Calu3 (cell line): ENCODE measurements around the gene MLH3. TPM values are rescaled to one million over a fixed set of nuclear protein-coding genes. Genes with fewer than 3 reads are reported as not detected.

Experiments
- BruUV-seq: library from RNA; stranded (reverse); fragments of 400-500 nt; replicated peaks from 2 replicates; lab custom pipeline; 2021; lab: Mats Ljungman, UMichigan
- CTCF ChIA-PET: fragments of 300-600 bp; sonication (Branson Sonifier 250); formaldehyde crosslinking; loops from one replicate; lab custom pipeline; 2022; ENCODE audit warnings: antibody characterized with exemption; lab: Charles Lee
- DNase-seq: peaks from one replicate; pipeline ENCODE4 v3.0.0; 2022
- H3K27ac Mint-ChIP-seq: one replicate; pipeline ENCODE4 v1.8.0; 2022; ENCODE audit warnings: mixed read lengths; ENCODE audit not compliant: unreplicated experiment
- H3K27me3 Mint-ChIP-seq: one replicate; pipeline ENCODE4 v1.8.0; 2022; ENCODE audit warnings: mixed read lengths; ENCODE audit not compliant: unreplicated experiment
- H3K36me3 Mint-ChIP-seq: one replicate; pipeline ENCODE4 v1.8.0; 2022; ENCODE audit warnings: mild to moderate bottlenecking, moderate library complexity, mixed read lengths; ENCODE audit not compliant: insufficient read depth, unreplicated experiment
- H3K4me1 Mint-ChIP-seq: one replicate; pipeline ENCODE4 v1.8.0; 2022; ENCODE audit warnings: mild to moderate bottlenecking, low read depth, mixed read lengths; ENCODE audit not compliant: unreplicated experiment
- H3K4me3 Mint-ChIP-seq: one replicate; pipeline ENCODE4 v1.8.0; 2022; ENCODE audit warnings: mild to moderate bottlenecking, low read depth, moderate library complexity, mixed read lengths; ENCODE audit not compliant: unreplicated experiment
- H3K9me3 Mint-ChIP-seq: one replicate; pipeline ENCODE4 v1.8.0; 2022; ENCODE audit warnings: low read depth, mixed read lengths; ENCODE audit not compliant: unreplicated experiment
- intact Hi-C: fragments of 100-400 bp; cut with micrococcal nuclease; formaldehyde crosslinking; loops from one replicate; pipeline ENCODE4 v1.10.0; 2022; ENCODE audit not compliant: unreplicated experiment
- total RNA-seq: library from RNA; stranded (reverse); gene quantifications from 2 replicates; pipeline ENCODE4 v1.2.3, GENCODE V29; 2022
- TF ChIP-seq, protein P1 (sequence below): fragments of 200-600 bp; IDR thresholded peaks from one replicate; pipeline ENCODE4 v1.8.0; 2022; ENCODE audit warnings: antibody characterized with exemption; ENCODE audit not compliant: unreplicated experiment

MLH3 gene
- total RNA-seq, 1 experiment from 2014 or later = 24.7 TPM

DNA sequence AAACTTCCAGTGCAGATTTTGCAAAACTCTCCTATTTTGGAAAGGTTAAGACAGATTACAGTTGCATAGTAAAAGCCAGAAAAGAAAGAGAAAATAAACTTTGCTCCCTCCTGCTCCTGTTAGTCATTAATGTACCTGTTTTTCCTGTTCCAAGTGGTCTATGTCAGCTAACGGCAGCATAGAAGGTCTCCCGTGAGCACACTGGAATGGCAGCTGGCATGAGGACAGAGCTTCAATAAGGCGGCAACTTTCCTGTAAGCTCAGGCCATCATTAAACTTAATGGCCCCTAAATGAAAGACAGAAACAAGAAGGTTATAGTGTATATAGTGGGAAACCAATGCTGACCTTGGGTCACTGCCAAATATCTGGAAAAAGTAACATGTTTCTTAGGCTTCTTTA, 32.6 kb downstream of the MLH3 start:
- peak overlapping the region; percentile 33 for H3K27ac Mint-ChIP-seq
- no peaks in the 10 kb centered on the region for H3K27me3 Mint-ChIP-seq
- CTCF ChIA-PET = interaction anchor here (0.7 to 1.3 kb wide), 5 partner anchors 16 to 73 kb away, joined by 3 to 4 read pairs (median 4); partner anchors contain the start of genes ACYP1 and EIF2B2
- BruUV-seq = no TSS peak
- intact Hi-C loops = no loop called here
- TF ChIP-seq, protein P1, sequence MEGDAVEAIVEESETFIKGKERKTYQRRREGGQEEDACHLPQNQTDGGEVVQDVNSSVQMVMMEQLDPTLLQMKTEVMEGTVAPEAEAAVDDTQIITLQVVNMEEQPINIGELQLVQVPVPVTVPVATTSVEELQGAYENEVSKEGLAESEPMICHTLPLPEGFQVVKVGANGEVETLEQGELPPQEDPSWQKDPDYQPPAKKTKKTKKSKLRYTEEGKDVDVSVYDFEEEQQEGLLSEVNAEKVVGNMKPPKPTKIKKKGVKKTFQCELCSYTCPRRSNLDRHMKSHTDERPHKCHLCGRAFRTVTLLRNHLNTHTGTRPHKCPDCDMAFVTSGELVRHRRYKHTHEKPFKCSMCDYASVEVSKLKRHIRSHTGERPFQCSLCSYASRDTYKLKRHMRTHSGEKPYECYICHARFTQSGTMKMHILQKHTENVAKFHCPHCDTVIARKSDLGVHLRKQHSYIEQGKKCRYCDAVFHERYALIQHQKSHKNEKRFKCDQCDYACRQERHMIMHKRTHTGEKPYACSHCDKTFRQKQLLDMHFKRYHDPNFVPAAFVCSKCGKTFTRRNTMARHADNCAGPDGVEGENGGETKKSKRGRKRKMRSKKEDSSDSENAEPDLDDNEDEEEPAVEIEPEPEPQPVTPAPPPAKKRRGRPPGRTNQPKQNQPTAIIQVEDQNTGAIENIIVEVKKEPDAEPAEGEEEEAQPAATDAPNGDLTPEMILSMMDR = no peak
- H3K9me3 Mint-ChIP-seq = no peaks in the 10 kb centered on the region
- peaks cover 34% of the 10 kb centered on the region for H3K36me3 Mint-ChIP-seq
- peaks cover 14% of the 10 kb centered on the region for H3K4me1 Mint-ChIP-seq
- DNase-seq = peak; percentile 50
- H3K4me3 Mint-ChIP-seq = peak overlapping the region; percentile 46

DNA sequence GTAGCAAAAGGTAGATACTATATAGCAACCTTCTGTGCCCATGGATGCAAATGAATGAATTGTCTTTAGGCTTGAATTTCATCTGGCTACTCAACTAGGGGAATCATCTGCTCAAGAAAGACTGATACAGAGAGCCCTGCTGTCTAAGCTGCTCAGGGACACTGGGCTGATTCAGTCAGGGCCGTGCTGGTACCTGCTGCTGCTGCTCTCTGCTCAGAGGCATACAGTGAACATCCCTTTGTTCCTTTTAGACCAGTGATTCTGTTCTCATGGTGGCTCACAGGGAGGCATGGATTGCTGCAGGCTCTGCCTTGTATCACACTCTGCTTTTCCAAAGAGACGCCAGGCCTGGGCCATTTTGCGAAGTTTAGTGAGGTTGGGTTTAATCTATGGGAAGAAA, 34.5 kb downstream of the MLH3 start:
- H3K4me3 Mint-ChIP-seq = no peak overlapping the region
- no peaks in the 10 kb centered on the region for H3K27me3 Mint-ChIP-seq
- CTCF ChIA-PET = no interaction called here
- TF ChIP-seq, protein P1 = no peak
- H3K27ac Mint-ChIP-seq = no peak overlapping the region
- intact Hi-C loops = no loop called here
- DNase-seq = no peak
- H3K4me1 Mint-ChIP-seq = peaks cover 14% of the 10 kb centered on the region
- H3K9me3 Mint-ChIP-seq = no peaks in the 10 kb centered on the region
- BruUV-seq = no TSS peak
- peaks cover 27% of the 10 kb centered on the region for H3K36me3 Mint-ChIP-seq

DNA sequence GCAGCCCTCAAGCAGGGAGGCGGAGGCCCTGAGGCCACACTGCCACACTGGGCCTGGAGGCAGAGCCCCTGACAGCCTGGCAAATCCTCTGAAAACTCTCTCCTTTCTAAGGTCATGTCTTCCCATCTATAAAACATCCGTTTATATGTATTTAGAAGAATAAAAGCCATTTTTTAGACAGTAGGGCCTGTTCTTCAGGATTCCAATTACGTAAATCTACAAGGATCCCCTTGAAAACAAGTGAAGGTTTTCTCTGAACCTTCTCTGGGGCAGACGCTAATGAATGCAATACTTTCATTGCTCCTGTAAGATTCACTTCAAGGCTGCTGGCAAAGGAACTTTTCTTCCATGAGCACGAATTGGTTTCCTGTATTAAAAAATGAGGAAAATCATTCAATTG, 35.8 kb downstream of the MLH3 start:
- H3K27me3 Mint-ChIP-seq = no peaks in the 10 kb centered on the region
- H3K4me3 Mint-ChIP-seq = no peak overlapping the region
- no TSS peak for BruUV-seq
- TF ChIP-seq, protein P1 = no peak
- peaks cover 13% of the 10 kb centered on the region for H3K4me1 Mint-ChIP-seq
- CTCF ChIA-PET = no interaction called here
- peaks cover 27% of the 10 kb centered on the region for H3K36me3 Mint-ChIP-seq
- no peak overlapping the region for H3K27ac Mint-ChIP-seq
- DNase-seq = no peak
- H3K9me3 Mint-ChIP-seq = no peaks in the 10 kb centered on the region
- intact Hi-C loops = no loop called here

DNA sequence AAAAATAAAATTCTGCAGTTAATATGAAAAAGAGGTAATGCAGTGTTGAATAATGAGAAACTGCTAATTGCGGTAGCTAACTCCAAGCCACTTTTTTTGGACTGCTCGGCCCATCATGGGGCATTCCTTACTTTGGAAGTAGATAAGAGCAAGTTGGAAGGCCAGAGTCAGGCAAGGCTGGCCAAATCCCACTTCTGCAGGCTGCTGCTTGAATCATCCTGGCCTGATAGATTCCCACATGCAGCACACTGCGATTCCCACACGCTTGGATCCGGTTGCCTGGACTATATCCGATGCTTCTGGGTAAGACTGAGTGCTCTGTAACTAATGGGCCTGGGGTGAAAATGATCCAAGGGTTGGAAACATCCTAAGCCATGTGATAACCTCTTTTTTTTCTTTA, 38.0 kb downstream of the MLH3 start:
- Mint-ChIP-seq H3K4me3 (no peak overlapping the region), H3K27ac (no peak overlapping the region), H3K4me1 (no peaks in the 10 kb centered on the region), H3K9me3 (no peaks in the 10 kb centered on the region), H3K36me3 (peaks cover 18% of the 10 kb centered on the region), H3K27me3 (no peaks in the 10 kb centered on the region)
- TF ChIP-seq, protein P1 = no peak
- DNase-seq = no peak
- CTCF ChIA-PET = no interaction called here
- intact Hi-C loops = no loop called here
- BruUV-seq = no TSS peak
